ENCODE data around the gene CLDN15.

Gene CLDN15

GRCh38 chr7:101197991-101198390, 39.6 kb downstream of the CLDN15 start:
- TF ChIP-seq CTCF (IDR thresholded peaks at IDR 0.05) = no peak
- H3K4me3 Mint-ChIP-seq = no peak overlapping the region
- H3K27ac Mint-ChIP-seq = no peak overlapping the region
- H3K4me1 Mint-ChIP-seq = peaks cover 15% of the 10 kb centered on the region
- DNase-seq = no peak
- no peaks in the 10 kb centered on the region for H3K9me3 Mint-ChIP-seq
- H3K36me3 Mint-ChIP-seq (ENCODE audit: low read depth) = no peaks in the 10 kb centered on the region
- peaks cover 68% of the 10 kb centered on the region for H3K27me3 Mint-ChIP-seq (ENCODE audit: low read depth, poor library complexity)

DNA sequence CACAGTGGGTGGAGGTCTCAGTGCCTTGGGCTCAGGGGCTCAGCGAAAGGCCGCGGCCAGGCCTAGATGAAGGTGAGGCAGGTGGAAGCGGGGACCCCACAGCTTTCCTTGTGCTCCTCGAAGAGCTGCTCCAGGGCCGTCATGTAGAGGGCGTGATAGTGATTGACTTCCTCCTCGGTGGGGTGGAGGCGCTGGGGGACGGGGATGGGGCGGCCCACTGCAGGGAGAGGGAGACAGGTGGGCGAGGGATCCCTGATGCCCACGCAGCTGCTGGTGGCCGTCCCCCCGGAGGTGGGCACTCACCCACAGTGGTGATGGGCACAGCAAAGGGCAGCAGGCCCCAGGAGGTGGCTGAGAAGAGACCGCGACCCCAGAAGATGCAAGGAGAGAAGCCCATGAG, 41.7 kb downstream of the CLDN15 start:
- H3K4me3 Mint-ChIP-seq = no peak overlapping the region
- no peak overlapping the region for H3K27ac Mint-ChIP-seq
- no peaks in the 10 kb centered on the region for H3K36me3 Mint-ChIP-seq (ENCODE audit: low read depth)
- H3K27me3 Mint-ChIP-seq (ENCODE audit: low read depth, poor library complexity) = peaks cover 59% of the 10 kb centered on the region
- DNase-seq = no peak
- no peak for TF ChIP-seq CTCF (IDR thresholded peaks at IDR 0.05)
- H3K9me3 Mint-ChIP-seq = no peaks in the 10 kb centered on the region
- peaks cover 12% of the 10 kb centered on the region for H3K4me1 Mint-ChIP-seq

- no peaks in the 10 kb centered on the region for H3K36me3 Mint-ChIP-seq (ENCODE audit: low read depth)
- H3K27me3 Mint-ChIP-seq (ENCODE audit: low read depth, poor library complexity) = peaks cover 58% of the 10 kb centered on the region
- TF ChIP-seq CTCF (IDR thresholded peaks at IDR 0.05) = no peak
- peaks cover 4% of the 10 kb centered on the region for H3K4me1 Mint-ChIP-seq
- no peak overlapping the region for H3K27ac Mint-ChIP-seq
- H3K9me3 Mint-ChIP-seq = no peaks in the 10 kb centered on the region
- DNase-seq = no peak
- H3K4me3 Mint-ChIP-seq = no peak overlapping the region
These were observed 48.5 kb downstream of the CLDN15 start for GRCh38 chr7:101189109-101189508.

DNA sequence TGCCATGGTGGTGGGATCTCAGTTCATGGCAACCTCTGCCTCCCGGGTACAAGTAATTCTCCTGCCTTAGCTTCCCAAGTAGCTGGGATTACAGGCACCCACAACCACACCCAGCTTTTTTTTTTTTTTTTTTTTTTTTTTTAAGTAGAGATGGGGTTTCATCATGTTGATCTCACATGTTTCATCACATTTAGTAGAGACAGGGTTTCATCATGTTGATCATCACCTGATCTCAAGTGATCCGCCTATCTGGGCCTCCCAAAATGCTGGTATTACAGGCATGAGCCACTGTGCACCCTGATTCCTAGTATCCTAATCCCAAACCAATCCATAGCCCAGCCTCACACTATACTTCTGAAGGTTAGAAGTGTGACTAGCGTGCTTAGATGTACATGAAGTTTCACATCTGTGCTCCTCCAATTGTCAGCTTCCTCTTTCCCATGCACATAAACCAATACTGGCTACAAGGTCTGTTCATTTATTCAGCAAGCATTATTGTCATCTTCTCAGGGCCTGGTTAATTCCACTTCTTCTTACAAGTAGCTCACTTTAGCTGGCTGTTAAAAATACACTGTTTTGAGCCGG, 50.7 kb downstream of the CLDN15 start:
- no peak overlapping the region for H3K27ac Mint-ChIP-seq
- TF ChIP-seq CTCF (IDR thresholded peaks at IDR 0.05) = no peak
- peaks cover 13% of the 10 kb centered on the region for H3K4me1 Mint-ChIP-seq
- peaks cover 57% of the 10 kb centered on the region for H3K27me3 Mint-ChIP-seq (ENCODE audit: low read depth, poor library complexity)
- H3K4me3 Mint-ChIP-seq = no peak overlapping the region
- H3K36me3 Mint-ChIP-seq (ENCODE audit: low read depth) = no peaks in the 10 kb centered on the region
- peaks cover 6% of the 10 kb centered on the region for H3K9me3 Mint-ChIP-seq
- no peak for DNase-seq

- Mint-ChIP-seq H3K9me3 (peaks cover 6% of the 10 kb centered on the region), H3K27ac (no peak overlapping the region), H3K4me3 (no peak overlapping the region), H3K36me3 (ENCODE audit: low read depth) (no peaks in the 10 kb centered on the region), H3K27me3 (ENCODE audit: low read depth, poor library complexity) (peaks cover 59% of the 10 kb centered on the region), H3K4me1 (peaks cover 10% of the 10 kb centered on the region)
- no peak for TF ChIP-seq CTCF (IDR thresholded peaks at IDR 0.05)
- DNase-seq = no peak
These were observed 51.4 kb downstream of the CLDN15 start for GRCh38 chr7:101186194-101186593.

DNA sequence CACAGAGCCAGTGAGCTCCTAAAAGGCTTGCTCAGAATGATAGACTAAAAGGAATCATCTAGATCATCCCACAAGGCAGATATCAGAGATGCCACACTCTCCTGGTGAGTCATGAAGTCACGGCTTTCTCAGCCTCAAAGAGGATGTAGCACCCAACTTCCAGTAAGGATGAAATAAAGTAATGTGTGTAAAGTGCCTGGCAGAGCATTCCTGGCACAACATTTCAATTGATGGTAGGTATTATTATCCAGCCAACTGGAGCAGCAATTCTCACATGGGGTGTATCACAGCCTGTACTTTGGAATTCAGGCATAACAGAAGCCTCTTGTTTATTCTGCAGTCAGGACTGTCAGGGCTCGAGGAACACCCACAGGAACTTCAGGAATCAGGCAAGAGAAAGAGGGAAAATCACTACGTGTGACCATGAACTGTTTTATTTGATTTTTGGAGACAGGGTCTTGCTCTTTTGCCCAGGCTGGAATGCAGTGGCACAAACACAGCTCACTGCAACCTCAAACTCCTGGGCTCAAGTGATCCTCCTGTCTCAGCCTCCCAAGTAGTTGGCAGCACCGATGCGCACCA, 52.3 kb downstream of the CLDN15 start:
- H3K4me3 Mint-ChIP-seq = no peak overlapping the region
- DNase-seq = no peak
- no peaks in the 10 kb centered on the region for H3K36me3 Mint-ChIP-seq (ENCODE audit: low read depth)
- H3K27ac Mint-ChIP-seq = no peak overlapping the region
- peaks cover 64% of the 10 kb centered on the region for H3K27me3 Mint-ChIP-seq (ENCODE audit: low read depth, poor library complexity)
- no peak for TF ChIP-seq CTCF (IDR thresholded peaks at IDR 0.05)
- peaks cover 14% of the 10 kb centered on the region for H3K4me1 Mint-ChIP-seq
- peaks cover 10% of the 10 kb centered on the region for H3K9me3 Mint-ChIP-seq
